NCI-H510A (cell line): ENCODE data around the gene UHRF1.

Experiments used
- DNase-seq: peaks from one replicate; lab custom pipeline; 2025; lab: John Stamatoyannopoulos, UW

UHRF1 gene

GRCh38 chr19:4988770-4989251 lies 79.5 kb downstream of the UHRF1 start:
- no peak for DNase-seq

DNA sequence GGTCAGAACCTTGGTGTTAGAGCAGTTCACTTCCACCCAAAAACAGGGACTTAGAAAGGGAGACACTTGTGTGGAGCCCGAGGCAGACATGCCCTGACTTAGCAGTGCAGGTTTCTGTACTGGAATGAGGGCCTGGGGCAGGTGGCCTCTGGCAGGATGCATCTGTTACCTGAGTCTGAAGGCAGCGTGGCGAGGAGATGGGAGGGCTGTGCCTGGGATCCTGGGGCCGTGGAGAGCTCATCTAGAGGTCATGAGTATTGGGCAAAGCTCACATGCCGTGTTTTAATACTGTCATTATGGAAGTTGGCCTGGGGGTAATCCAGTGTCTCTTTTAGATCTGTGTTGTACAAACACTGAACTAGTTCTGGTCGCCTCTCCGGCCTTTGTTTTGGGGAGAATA lies 81.0 kb downstream of the UHRF1 start:
- DNase-seq, result no peak

GRCh38 chr19:4991538-4991937 lies 82.2 kb downstream of the UHRF1 start:
- DNase-seq, result no peak

DNA sequence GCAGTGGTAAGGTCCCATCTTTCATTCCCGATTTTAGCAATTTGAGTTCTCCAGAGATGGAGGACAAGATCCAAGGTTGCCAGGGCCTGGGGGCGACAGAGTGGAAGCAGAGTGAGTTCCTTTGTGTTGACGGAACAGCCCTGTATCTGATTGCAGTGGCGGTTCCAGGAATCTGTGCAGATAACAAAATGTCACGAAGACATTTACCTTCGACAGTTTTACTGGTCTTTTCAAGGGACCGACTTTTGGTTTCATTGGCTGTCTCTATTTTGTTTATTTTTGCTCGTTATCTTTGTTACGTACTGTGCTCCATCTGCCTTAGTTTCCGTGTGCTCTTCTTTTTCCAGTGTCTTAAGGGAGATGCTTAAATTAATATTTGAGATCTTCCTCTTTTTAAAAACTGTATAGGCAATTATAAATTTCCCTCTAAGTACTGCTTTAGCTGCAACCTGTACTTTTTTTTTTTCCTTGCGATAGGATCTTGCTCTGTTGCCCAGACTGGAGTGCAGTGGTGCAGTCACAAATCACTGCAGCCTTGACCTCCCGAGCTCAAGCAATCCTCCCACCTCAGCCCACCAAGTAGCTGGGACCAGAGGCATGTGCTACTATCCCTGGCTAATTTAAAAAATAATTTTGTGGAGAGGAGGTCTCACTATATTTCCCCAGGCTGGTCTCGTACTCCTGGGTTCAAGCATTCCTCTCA lies 82.8 kb downstream of the UHRF1 start:
- no peak for DNase-seq

- DNase-seq, result no peak
Measured at GRCh38 chr19:4993683-4994082, 84.4 kb downstream of the UHRF1 start.

GRCh38 chr19:4996701-4997100 lies 87.4 kb downstream of the UHRF1 start:
- DNase-seq, result no peak

- DNase-seq, result no peak
Measured at GRCh38 chr19:4997297-4997696, 88.0 kb downstream of the UHRF1 start.

DNA sequence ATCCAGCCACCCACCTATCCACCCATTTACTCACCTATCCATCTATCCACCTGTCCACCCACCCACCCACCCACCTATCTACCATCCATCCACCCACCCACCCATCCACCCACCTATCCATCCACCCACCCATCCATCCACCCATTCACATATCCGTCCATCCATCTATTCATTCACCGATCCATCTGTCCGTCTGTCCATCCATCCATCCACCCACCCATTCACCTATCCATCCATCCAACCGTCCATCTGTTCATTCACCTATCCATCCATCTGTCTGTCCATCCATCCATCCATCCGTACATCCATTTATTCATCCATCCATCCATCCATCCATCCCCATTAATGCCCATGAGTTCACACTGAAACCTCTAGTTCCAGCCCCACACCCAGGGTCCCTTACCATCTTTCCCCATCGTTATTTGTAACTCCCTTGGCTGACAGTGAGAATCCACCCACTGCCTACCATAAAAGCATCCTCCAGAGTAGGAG lies 90.9 kb downstream of the UHRF1 start:
- no peak for DNase-seq

GRCh38 chr19:5001615-5002014 lies 92.3 kb downstream of the UHRF1 start:
- no peak for DNase-seq

- no peak for DNase-seq
Measured at GRCh38 chr19:5002143-5002542, 92.8 kb downstream of the UHRF1 start.

GRCh38 chr19:5003781-5004180 lies 94.5 kb downstream of the UHRF1 start:
- no peak for DNase-seq

- no peak for DNase-seq
Measured at GRCh38 chr19:5005096-5005495, 95.8 kb downstream of the UHRF1 start.

- no peak for DNase-seq
Measured at GRCh38 chr19:5006201-5006600, 96.9 kb downstream of the UHRF1 start.

GRCh38 chr19:5006821-5007220 lies 97.5 kb downstream of the UHRF1 start:
- no peak for DNase-seq
